HL-60/S4 treated with phorbol 12-myristate 13-acetate at 8.2 ng/mL for 4 days and 3 days (cell line): ENCODE measurements around the gene TPD52L1.
"Not testable (repeated sequence)": the region's sequence is repeated elsewhere in the genome, so short reads cannot be mapped to it uniquely, and the experiment has no call there.

Source experiments
- in situ Hi-C: fragments of 300-500 bp; cut with MboI; formaldehyde crosslinking; loops from 2 replicates; pipeline ENCODE4 v1.15.0; 2022; ENCODE audit warnings: low sequenced_read_pairs

Gene TPD52L1

DNA sequence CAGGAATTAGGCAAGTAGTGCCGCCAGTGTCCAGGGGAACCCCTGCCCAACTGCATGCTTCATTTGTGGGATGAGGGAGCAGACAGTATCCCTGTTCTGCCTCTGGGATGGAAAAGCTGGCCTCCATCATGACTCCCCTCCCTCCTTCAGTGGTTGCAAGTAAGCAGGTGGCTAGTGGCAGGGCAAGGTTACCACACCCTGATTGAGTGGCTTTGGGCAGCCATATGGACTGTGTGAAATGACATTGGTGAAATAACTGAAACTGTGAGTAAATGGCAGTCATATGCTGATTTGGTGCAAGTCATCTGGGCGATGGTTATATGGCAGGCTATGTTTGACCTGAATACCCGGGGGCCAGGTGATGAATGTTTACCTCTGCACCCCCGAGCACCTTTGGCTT lies 115.2 kb downstream of the TPD52L1 start:
- in situ Hi-C loops, result no loop called here

DNA sequence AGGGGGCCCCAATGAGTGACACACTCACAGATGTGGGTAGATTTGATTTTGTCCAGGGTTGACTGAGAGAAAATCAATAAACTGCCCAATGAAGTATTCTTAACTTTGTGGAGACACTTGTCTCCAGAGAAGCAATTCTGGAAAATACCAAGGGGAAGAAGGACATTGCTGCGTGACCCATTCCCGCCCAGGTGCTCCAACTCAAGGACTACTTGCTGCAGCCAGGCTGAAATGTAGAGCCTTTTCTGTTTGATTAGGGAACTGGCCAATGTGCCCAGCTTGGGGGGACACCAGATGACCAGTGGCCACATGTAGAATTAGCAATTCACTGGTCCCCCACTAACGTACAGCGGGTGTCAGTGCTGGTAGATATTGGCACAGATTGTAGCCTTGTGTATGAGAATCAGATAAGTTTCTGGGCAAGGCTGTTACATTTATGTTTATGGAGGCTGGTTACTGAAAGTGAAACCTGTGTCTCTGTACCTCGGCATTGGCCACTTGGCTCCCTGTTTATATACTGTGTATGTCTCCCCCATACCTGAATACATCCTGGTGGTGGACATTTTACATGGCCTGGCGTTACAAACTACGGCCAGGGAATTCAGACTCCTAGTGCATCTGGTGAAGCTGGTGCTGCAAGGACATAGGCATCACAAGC lies 115.9 kb downstream of the TPD52L1 start:
- in situ Hi-C loops, result no loop called here

DNA sequence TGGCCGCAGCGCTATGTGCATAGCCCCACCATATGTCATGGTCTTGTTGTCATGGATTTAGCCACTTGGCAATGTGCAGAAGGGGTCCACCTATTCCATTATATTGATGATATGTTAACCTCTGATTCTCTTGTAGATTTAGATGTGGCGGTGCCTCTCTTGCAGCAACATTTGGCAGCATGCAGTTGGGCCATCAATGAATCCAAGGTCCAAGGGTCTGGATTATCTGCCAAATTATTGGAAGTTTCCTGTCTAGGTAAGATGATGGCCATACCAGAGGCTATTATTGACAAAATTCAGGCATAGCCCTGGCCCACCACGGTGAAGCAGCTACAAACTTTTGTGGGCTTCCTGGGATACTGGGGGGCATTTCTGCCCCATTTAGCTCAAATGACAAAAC lies 116.8 kb downstream of the TPD52L1 start:
- in situ Hi-C loops, result no loop called here

DNA sequence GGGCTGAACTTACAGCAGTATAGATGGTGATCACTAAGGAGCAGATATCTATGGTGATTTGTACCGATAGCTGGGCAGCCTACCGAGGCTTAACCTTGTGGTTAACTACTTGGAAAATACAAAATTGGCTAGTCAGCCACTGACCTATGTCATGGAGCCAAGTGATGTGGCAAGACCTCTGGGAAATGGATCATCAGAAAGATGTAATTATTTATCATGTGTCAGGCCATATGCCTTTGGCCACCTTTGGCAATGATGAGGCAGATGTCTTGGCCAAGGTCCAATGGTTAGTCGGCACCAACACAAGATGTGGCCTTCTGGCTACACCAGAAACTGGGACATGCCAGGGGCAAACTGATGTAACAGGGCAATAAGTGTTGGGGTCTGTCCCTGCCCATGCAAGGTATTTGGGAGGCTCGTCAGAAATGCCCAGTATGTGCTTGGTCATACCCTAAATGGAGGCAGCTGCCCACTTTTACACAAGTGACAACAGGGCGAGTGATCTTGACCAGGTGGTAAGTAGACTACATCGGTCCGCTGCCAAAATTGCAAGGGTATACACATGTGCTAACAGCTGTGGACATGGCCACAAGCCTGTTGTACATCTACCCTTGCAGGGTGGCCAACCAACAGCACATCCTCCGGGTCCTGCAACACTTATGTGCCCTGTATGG lies 118.0 kb downstream of the TPD52L1 start:
- in situ Hi-C loops, result no loop called here

DNA sequence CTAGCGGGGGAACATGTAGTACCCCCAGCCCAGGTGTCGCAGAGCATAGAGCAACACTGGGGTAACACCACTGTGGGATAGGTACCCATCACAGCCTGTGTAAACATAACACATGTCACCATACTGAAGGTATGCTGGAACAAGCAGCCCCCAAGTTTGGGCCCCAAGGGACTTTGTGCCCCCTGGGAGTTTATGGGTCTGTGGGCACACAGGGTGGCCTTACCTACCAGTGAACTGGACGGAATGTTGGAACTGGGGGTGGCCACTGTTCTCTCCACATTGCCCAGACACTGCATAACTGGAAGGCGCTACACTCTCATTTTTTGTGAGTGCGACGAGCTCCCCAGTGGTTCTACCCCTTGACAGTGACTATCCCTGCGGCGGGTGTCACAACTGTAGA lies 119.7 kb downstream of the TPD52L1 start:
- in situ Hi-C loops, result no loop called here

DNA sequence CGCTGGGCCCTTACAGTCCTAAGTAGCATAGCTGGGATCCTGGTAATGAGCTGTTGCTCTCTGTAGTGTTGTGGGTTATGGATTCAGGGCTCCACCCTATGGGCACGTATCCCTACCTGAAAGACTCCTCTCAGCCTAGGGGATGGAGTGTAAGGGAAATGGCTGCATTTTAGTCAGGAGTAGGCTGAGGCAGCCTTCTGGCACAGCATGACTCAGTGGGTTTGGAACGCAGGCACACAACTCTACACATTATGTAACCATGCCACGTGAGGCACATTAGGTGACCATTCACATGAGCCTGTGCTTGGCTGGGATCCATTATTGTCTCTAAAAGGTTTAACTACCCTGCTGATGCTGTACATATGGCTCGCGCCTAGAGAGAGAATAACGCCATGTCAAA lies 120.4 kb downstream of the TPD52L1 start:
- in situ Hi-C loops, result no loop called here

DNA sequence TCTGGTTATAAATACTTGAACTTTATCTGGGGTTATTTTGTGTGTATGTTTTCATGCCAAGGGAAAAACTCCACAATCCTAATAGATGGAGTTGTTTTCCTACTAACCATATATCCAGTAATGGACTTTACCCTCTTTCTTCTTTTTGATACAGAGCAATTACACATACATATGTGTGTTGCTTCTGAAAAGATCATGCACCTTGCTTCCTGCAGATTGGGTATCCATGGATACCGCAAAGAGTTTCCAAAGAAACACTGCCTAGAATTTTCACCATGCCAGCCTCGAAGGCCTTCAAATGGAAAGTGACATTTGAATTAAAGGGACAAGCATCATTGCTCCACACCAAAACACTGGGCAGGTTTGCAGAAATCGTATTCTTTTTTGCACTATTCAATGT lies 121.4 kb downstream of the TPD52L1 start:
- in situ Hi-C loops, result no loop called here

DNA sequence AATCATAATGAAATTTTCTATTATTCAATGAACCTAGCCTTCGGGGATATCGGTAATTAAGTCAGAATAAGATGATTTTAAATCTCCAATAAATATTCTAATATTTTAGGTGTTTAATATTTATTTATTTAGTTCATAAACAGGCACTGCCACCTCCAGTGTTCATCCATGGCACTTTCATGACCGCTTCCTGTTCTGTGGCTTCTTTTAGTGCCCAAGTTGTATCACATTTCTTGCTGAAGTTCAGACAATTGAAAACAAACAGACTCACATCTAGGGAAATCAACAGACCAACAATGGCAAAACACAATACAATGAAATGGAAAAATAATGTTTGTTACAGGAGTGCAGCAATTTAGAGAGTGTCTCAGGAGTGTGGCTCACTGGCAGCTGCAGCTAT lies 122.2 kb downstream of the TPD52L1 start:
- in situ Hi-C loops, result no loop called here

DNA sequence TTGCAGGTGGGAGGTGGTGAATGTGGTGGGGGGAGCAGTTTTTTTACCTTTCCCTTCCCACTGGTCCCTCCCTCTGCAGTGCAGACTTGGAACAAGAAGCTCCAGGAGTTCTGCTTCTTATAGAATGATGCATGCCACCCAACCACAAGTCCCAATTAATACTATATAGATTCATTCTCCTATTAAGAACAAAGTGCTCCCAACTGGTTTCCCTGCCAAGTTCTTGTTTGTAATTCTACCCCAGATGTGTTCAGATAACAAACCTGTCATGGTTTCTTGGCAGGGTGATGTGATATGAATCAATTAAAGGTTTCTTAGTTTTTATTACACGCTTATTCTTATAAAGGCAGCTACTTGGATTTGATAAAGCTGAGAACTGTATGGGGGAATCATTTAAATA lies 124.3 kb downstream of the TPD52L1 start:
- in situ Hi-C loops, result no loop called here

DNA sequence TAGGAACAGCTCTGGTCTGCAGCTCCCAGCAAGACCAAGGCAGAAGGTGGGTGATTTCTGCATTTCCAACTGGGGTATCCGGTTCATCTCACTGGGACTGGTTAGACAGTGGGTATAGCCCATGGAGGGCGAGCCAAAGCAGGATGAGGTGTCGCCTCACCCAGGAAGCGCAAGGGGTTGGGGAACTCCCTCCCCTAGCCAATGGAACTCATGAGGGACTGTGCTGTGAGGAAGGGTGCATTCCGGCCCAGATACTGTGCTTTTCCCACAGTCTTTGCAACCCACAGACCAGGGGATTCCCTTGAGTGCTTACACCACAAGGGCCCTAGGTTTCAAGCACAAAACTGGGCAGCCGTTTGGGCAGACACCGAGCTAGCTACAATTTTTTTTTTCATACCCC lies 126.4 kb downstream of the TPD52L1 start:
- in situ Hi-C loops, result no loop called here

DNA sequence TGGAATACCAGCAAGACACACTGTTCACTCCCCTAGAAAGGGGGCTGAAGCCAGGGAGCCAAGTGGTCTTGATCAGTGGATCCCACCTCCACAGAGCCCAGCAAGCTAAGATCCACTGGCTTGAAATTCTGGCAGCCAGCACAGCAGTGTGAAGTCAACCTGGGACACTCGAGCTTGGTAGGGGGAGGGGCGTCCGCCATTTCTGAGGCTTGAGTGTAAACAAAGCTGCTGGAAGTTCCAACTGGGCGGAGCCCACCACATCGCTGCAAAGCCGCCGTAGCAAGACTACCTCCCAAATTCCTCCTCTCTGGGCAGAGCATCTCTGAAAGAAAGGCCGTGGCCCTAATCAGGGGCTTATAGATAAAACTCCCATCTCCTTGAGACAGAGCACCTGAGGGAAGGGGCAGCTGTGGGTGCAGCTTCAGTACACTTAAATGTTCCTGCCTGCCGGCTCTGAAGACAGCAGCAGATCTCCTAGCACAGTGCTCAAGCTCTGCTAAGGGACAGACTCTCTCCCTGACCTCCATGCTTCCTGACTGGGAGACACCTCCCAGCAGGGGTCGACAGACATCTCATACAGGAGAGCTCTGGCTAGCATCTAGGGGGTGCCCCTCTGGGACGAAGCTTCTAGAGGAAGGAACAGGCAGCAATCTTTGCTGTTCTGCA lies 126.9 kb downstream of the TPD52L1 start:
- in situ Hi-C loops, result not testable (repeated sequence)

DNA sequence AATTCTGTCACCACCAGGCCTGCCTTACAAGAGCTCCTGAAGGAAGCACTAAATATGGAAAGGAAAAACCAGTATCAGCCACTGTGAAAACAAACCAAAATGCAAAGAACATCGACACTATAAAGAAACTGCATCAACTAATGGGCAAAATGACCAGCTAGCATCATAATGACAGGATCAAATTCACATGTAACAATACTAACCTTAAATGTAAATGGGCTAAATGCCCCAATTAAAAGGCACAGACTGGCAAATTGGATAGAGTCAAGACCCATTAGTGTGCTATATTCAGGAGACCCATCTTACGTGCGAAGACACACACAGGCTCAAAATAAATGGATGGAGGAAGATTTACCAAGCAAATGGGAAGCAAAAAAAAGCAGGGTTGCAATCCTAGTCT lies 128.9 kb downstream of the TPD52L1 start:
- in situ Hi-C loops, result not testable (repeated sequence)

DNA sequence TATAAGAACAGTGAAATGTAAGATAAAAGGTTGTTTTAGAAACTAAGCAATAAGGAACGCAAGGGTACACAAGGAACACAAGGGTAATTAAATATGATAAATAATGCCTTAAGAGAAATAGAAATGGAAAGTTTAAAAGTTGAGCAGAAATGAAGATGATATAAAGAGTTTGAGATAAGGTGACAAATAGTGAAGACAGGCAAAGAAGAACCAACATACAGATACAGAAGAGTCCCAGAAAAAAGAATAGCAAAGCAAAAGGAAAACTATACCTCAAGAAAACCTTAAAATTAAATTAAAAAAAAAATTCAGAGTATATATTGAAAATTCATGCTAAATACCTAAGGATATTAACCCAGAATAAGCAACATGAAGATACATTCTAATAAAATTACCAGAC lies 131.8 kb downstream of the TPD52L1 start:
- in situ Hi-C loops, result no loop called here

DNA sequence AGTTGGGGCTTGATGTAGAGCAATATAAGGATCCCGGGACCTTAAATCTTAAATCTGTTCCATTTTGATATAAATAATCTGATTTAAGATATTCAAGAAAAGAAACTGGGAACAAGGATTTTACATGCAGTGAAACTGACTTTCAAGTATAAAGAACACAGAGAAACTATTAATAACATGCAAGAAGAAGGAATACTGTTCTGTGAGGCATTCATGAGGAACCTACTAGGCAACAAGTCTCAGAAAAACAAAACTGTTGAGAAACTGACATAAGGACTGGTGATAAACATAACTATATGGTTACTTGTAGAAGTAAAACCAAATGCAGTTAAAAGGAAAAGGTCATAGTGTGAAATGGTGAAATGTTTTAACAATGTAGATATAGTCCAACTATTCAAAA lies 132.4 kb downstream of the TPD52L1 start:
- in situ Hi-C loops, result no loop called here

DNA sequence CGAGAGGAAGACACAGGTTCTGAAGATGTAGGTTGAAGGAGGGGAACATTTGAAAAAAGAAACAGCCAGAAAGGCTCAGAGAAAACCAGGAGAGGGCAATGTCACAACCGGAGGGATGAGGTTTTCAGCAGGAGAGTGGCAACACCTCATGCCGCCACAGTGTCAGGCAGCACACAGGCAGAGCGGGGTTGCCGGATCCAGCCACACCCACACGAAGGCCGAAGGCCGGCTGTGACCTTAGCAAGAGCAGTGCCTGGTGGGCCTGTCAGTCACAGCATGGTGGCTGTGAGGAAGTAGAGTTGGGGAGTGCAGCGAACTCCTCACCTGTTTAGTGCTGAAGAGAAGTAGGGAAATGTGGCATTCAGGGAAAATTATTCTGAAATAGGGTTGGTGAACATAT lies 134.1 kb downstream of the TPD52L1 start:
- in situ Hi-C loops, result no loop called here

DNA sequence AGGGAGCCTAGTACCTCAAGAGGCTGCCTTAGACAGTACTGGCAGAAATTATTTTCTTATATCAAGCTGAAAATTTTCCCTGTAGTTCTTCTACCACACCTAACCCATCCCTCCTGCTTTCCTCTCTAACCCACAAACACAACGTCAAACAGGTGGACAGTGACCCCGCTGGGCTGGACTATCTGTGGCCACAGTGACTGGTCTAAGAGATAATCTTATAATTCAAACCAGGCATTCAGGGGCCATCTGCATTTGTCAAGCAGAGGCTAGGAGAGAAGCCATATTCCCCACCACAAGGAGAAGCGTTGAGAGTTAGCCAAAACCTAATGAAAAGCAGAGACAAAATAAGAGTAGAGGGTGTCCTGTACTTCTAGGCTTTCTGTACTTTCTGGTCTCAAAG lies 140.0 kb downstream of the TPD52L1 start:
- in situ Hi-C loops, result no loop called here

DNA sequence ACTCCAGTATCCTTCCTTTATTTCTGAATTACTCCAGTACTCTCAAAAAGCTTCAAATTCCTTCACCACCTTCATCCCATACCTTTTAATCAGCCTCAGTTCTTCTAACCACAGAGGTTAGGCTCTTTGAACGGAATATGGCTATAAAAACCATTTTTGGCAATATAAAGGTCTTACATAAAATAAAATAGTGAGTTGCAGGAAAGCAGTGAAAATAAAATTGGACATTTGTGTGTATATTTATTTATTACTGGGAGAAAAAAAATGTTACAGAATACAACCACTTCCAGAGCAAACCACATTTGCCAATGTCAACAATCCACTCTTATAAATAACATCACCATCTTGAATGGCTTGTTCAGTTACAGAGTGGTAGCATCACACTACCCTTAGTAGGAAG lies 140.5 kb downstream of the TPD52L1 start:
- in situ Hi-C loops, result no loop called here

DNA sequence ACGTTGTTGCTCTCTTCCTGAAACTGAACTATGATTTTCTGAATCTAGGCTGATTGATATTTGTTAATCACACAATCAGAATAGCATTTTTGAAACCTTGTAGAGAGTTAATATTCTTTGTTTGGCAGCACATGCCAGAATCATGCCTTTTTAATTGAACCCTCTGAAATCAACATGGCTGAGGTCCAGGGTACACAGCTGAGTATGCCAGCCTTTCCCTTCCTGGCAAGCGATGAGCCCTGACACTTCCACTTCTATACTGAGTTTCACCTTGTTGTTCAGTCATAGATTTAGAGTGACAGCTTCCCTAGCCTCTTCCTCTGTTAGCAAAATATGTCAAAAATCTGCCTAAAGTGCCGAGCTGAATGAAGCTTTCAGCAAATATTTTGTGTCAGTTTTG lies 141.4 kb downstream of the TPD52L1 start:
- in situ Hi-C loops, result no loop called here

DNA sequence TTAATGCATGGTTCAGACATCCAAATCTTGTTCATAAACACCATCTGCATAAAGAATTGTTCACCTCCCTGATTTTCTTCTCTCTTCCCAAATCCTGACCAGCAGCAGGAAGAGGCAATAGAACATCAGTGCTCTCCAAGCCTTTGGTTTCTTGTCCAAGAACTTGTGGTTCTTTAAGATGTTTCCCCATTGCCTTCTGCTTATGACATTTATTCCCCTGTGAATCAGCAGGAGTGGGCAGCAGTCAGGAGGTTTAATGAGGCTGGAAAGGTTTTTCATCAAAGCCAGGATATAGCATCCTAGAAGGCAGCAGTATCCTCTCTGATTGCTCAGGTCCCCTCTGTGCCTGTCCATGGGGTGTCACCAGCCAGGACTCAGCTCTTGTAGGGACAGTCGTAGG lies 142.9 kb downstream of the TPD52L1 start:
- in situ Hi-C loops, result no loop called here

DNA sequence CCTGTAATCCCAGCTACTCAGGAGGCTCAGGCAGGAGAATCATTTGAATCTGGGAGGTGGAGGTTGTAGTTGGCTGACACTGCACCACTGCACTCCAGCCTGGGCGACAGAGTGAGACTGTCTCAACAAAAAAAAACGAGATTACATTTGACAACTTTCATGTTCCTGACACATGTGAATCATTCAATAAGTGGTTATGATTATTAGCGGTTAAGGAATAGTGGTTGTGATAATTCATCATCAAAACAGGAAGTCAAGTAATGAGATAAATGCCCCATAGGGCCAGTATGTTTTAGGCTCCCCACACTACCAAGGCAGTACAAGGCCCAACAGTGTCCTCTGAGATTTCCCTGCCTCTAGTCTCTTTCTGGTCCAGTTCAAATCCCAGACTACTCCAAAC lies 145.7 kb downstream of the TPD52L1 start:
- in situ Hi-C loops, result no loop called here

DNA sequence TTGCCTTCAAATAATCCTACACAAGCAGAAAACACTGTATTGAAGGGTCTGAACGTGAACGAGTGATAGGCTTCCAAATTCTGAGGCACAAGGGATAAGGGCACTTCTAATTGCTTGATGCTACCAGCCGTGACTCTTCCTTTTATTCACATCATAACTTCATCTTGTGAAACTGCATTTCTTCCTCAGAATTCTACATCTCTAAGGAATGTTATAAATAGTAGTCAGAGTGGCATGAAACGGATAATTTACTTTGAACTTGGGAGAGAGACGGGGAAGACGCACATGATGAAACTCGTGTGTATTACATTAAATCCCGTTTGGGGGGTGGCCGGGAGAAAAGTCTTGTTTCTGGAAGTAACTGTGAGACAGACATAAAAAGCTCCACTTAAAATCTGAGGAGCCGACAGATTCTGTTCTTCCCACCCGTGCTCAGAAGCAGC lies 147.4 kb downstream of the TPD52L1 start:
- in situ Hi-C loops, result loop anchor here (10.0 to 25.0 kb wide), 2 partner anchors 464 to 661 kb away; partner anchors contain the start of gene HINT3
